ENCODE measurements around the gene GRM8. TPM values are rescaled to one million over a fixed set of nuclear protein-coding genes. Genes with fewer than 3 reads are reported as not detected.

Gene GRM8
- total and polyA plus RNA-seq, 10 of the 15 experiments (the other 5 are each of a cell fraction or from before 2014, with no cell fraction given), result 0.33 to 7.1 (median 0.45) TPM; not detected in 2

GRCh38 chr7:126501617-126502016 is 751.1 kb downstream of the GRM8 start:
- ChIA-PET SMC1A (ENCODE audit: uncharacterized antibody, unreplicated experiment) (interaction anchor here (1.1 to 1.2 kb wide), 2 partner anchors 8 to 18 kb away, joined by 3 read pairs; no protein-coding TSS in a partner anchor), CTCF (interaction anchor here (0.7 kb wide), 1 partner anchor 21 kb away, joined by 3 read pairs; no protein-coding TSS in a partner anchor), RAD21 (ENCODE audit: unreplicated experiment) (no interaction called here), POLR2A (no interaction called here)
- Histone ChIP-seq H2AFZ (ENCODE audit: control insufficient read depth, low read depth, low read length) (peak overlapping the region; percentile 46; the same call in 1 of the 2 replicates), H3K27me3 (replicated peaks in 1 of 2; ENCODE audit: control insufficient read depth in 2 of 2, insufficient read depth in 2 of 2, low read length in 1 of 2) (no peaks in the 10 kb centered on the region), H3K79me2 (ENCODE audit: control insufficient read depth, insufficient read depth, low read length) (no peaks in the 10 kb centered on the region), H3K9me3 (replicated peaks; ENCODE audit: control insufficient read depth, insufficient read depth, low read length) (no peaks in the 10 kb centered on the region), H3K36me3 (ENCODE audit: control insufficient read depth in 2 of 2, insufficient read depth in 2 of 2, low read length in 1 of 2) (no peaks in the 10 kb centered on the region), H3K9ac (ENCODE audit: control insufficient read depth, insufficient read depth, low read length) (no peak overlapping the region), H4K20me1 (ENCODE audit: control insufficient read depth, insufficient read depth) (no peaks in the 10 kb centered on the region), H3K4me2 (ENCODE audit: control insufficient read depth, insufficient read depth) (no peak overlapping the region), H3K4me3 (no peak overlapping the region), H3K27ac (ENCODE audit: control insufficient read depth, insufficient read depth) (no peak overlapping the region), H3K4me1 (ENCODE audit: control insufficient read depth, insufficient read depth, low read length) (no peaks in the 10 kb centered on the region)
- DNase-seq (ENCODE audit: low read depth, low spot score), result no peak
- FAIRE-seq, result no peak
- in situ Hi-C loops (cut with MboI) (no loop called here), intact Hi-C loops (cut with micrococcal nuclease; ENCODE audit: unreplicated experiment) (no loop called here)
- no TSS peak for BruUV-seq (replicated peaks)
- ATAC-seq, result peak; percentile 55
- 58% methylated on average over 2 of the region's 2 CpGs for WGBS (ENCODE audit: insufficient coverage, insufficient replicate concordance, low lambda C conversion rate, missing lambda C conversion rate)
- TF ChIP-seq TCF12 (IDR thresholded peaks at IDR 0.05; ENCODE audit: low read depth, low read length) (no peak), CREM (IDR thresholded peaks at IDR 0.05; ENCODE audit: low read depth) (no peak), SRF (IDR thresholded peaks at IDR 0.05; ENCODE audit: low read depth in 2 of 2, low read length in 2 of 2) (no peak), KLF5 (IDR thresholded peaks at IDR 0.05; ENCODE audit: partially characterized antibody) (no peak), ATF7 (IDR thresholded peaks at IDR 0.05; ENCODE audit: low read depth) (no peak), CTCF (IDR thresholded peaks at IDR 0.05 in 2 of 3, conservative IDR thresholded peaks at IDR 0.05 in 1 of 3; ENCODE audit: control insufficient read depth in 2 of 3, extremely low read depth in 1 of 3, insufficient read depth in 1 of 3, low read depth in 3 of 3, low read length in 3 of 3) (no peak), BCLAF1 (IDR thresholded peaks at IDR 0.05) (no peak), SP1 (IDR thresholded peaks at IDR 0.05; ENCODE audit: low read depth, low read length) (no peak)

All from GM12878 (cell line).